Measurements from ENCODE around the gene DHDH.

DHDH gene

DNA sequence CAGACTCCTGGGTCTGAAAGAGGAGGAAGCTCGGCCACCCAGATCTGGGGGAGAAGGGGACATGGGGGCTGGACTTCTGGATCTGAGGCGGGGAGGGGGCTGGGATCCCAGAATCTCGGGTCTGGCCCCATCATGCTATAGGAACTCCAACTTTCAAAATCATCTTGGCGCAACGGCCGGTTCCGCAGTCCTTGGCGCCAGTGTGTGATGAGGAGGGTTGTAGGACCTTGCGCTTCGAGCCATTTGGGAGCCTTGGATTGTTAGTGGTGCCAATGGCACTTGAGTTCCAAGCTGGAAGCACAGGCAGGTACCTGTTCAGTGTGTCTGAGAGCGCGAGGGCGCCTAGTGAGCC, 60.5 kb downstream of the DHDH start:
- peak overlapping the region; percentile 82 to 90 for H3K4me3 ChIP-seq (replicated peaks in 1 of 2; ENCODE audit: low read depth in 2 of 2, low read length in 2 of 2)
- TF ChIP-seq, protein P1, sequence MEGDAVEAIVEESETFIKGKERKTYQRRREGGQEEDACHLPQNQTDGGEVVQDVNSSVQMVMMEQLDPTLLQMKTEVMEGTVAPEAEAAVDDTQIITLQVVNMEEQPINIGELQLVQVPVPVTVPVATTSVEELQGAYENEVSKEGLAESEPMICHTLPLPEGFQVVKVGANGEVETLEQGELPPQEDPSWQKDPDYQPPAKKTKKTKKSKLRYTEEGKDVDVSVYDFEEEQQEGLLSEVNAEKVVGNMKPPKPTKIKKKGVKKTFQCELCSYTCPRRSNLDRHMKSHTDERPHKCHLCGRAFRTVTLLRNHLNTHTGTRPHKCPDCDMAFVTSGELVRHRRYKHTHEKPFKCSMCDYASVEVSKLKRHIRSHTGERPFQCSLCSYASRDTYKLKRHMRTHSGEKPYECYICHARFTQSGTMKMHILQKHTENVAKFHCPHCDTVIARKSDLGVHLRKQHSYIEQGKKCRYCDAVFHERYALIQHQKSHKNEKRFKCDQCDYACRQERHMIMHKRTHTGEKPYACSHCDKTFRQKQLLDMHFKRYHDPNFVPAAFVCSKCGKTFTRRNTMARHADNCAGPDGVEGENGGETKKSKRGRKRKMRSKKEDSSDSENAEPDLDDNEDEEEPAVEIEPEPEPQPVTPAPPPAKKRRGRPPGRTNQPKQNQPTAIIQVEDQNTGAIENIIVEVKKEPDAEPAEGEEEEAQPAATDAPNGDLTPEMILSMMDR (IDR thresholded peaks at IDR 0.05; ENCODE audit: low read depth, low read length), result no peak
- DNase-seq (ENCODE audit: low read depth in 2 of 2), result no peak

Data from cardiac fibroblast (primary cell).